IMR-90 (cell line): ENCODE measurements around the gene DLX3. TPM values are rescaled to one million over a fixed set of nuclear protein-coding genes. Genes with fewer than 3 reads are reported as not detected.

ENCODE experiments used
- ATAC-seq: fragments of 200-7000 bp; cut with Tn5 transposase; 2 replicates; pipeline ENCODE4 v1.9.1; 2020; ENCODE audit warnings: low read depth, mild to moderate bottlenecking, moderate library complexity
- BruUV-seq: library from RNA; stranded (reverse); fragments of 400-500 nt; replicated peaks from 2 replicates; lab custom pipeline; 2021; lab: Mats Ljungman, UMichigan
- CTCF ChIA-PET: fragments of 300-600 bp; formaldehyde crosslinking; extraction: SDS; loops from one replicate; lab custom pipeline; 2021; ENCODE audit warnings: antibody characterized with exemption; lab: Yijun Ruan, JAX
- POLR2A ChIA-PET: fragments of 300-600 bp; sonication (Branson Sonifier 250); formaldehyde crosslinking; loops from one replicate; lab custom pipeline; 2022; ENCODE audit warnings: antibody characterized with exemption; ENCODE audit not compliant: unreplicated experiment; lab: Charles Lee
- DNase-seq: peaks from one replicate; pipeline ENCODE4 v3.0.0; 2013
- H2AFZ ChIP-seq: replicated peaks from 2 replicates; pipeline ENCODE3; 2013; ENCODE audit warnings: low read length, mild to moderate bottlenecking; ENCODE audit not compliant: poor library complexity
- H2AK5ac ChIP-seq: 2 replicates; pipeline ENCODE4 v1.6.1; 2013; ENCODE audit warnings: low read depth, low read length, inconsistent platforms
- H2AK9ac ChIP-seq: replicated peaks from 2 replicates; pipeline ENCODE3; 2013; ENCODE audit warnings: mild to moderate bottlenecking, low read depth, low read length, moderate library complexity; ENCODE audit not compliant: poor library complexity
- H2BK120ac ChIP-seq: 2 replicates; pipeline ENCODE4 v1.6.1; 2013; ENCODE audit warnings: low read depth, low read length, inconsistent platforms
- H2BK15ac ChIP-seq: 3 replicates; pipeline ENCODE4 v1.6.1; 2013; ENCODE audit warnings: low read depth, low read length, inconsistent platforms
- H2BK20ac ChIP-seq: 2 replicates; pipeline ENCODE4 v1.6.1; 2013; ENCODE audit warnings: low read depth, mild to moderate bottlenecking, inconsistent platforms, low read length, moderate library complexity
- H2BK5ac ChIP-seq: 2 replicates; pipeline ENCODE4 v1.6.1; 2013; ENCODE audit warnings: mild to moderate bottlenecking, low read depth, low read length, inconsistent platforms; ENCODE audit not compliant: poor library complexity, severe bottlenecking
- H3K14ac ChIP-seq: replicated peaks from 2 replicates; pipeline ENCODE4 v1.6.1; 2013; ENCODE audit warnings: low read depth, low read length, inconsistent platforms
- H3K18ac ChIP-seq: 2 replicates; pipeline ENCODE4 v1.6.1; 2013; ENCODE audit warnings: low read depth, low read length, control low read depth
- H3K23ac ChIP-seq: 2 replicates; pipeline ENCODE4 v1.6.1; 2013; ENCODE audit warnings: low read depth, low read length, inconsistent platforms
- H3K27ac ChIP-seq: 2 replicates; pipeline ENCODE4 v1.5.1; 2013; ENCODE audit warnings: mild to moderate bottlenecking, control low read depth, low read length; ENCODE audit not compliant: insufficient read depth
- H3K27me3 ChIP-seq: 2 replicates; pipeline ENCODE4 v1.6.1; 2013; ENCODE audit warnings: low read length; ENCODE audit not compliant: control insufficient read depth, insufficient read depth
- H3K36me3 ChIP-seq: 2 replicates; pipeline ENCODE4 v1.6.1; 2013; ENCODE audit warnings: low read length, mixed read lengths; ENCODE audit not compliant: control insufficient read depth, insufficient read depth
- H3K4ac ChIP-seq: 2 replicates; pipeline ENCODE4 v1.6.1; 2013; ENCODE audit warnings: low read depth, low read length, inconsistent platforms
- H3K4me1 ChIP-seq: 2 replicates; pipeline ENCODE4 v1.6.1; 2013; ENCODE audit warnings: low read length, mixed read lengths; ENCODE audit not compliant: control insufficient read depth, insufficient read depth
- H3K4me2 ChIP-seq: 2 replicates; pipeline ENCODE4 v1.6.1; 2013; ENCODE audit warnings: low read depth, mild to moderate bottlenecking, control low read depth, low read length, moderate library complexity
- H3K4me3 ChIP-seq: 2 replicates; pipeline ENCODE4 v1.5.1; 2013; ENCODE audit warnings: low read depth, mild to moderate bottlenecking, control low read depth, low read length, moderate library complexity; ENCODE audit not compliant: insufficient read depth
- H3K56ac ChIP-seq: 2 replicates; pipeline ENCODE4 v1.6.1; 2013; ENCODE audit warnings: low read length, inconsistent platforms; ENCODE audit not compliant: insufficient read depth; ENCODE audit errors: extremely low read depth
- H3K79me1 ChIP-seq, 2 experiments: 2 replicates each; pipeline ENCODE4 v1.6.1; 2013; ENCODE audit warnings: low read length in 2 of 2, inconsistent platforms in 1 of 2, low read depth in 1 of 2
- H3K9ac ChIP-seq: 2 replicates; pipeline ENCODE4 v1.6.1; 2013; ENCODE audit warnings: low read depth, low read length, control low read depth
- H3K9me1 ChIP-seq: 2 replicates; pipeline ENCODE4 v1.6.1; 2013; ENCODE audit warnings: low read length, inconsistent platforms; ENCODE audit not compliant: insufficient read depth
- H3K9me3 ChIP-seq: 2 replicates; pipeline ENCODE4 v1.6.1; 2013; ENCODE audit warnings: low read length; ENCODE audit not compliant: control insufficient read depth, insufficient read depth
- H4K20me1 ChIP-seq: 2 replicates; pipeline ENCODE4 v1.6.1; 2013; ENCODE audit warnings: low read length, inconsistent platforms; ENCODE audit not compliant: insufficient read depth
- H4K5ac ChIP-seq: 2 replicates; pipeline ENCODE4 v1.6.1; 2013; ENCODE audit warnings: mild to moderate bottlenecking, low read depth, low read length, control low read depth
- H4K8ac ChIP-seq, 2 experiments: 2 replicates each; pipeline ENCODE4 v1.6.1; 2013; ENCODE audit warnings: low read depth in 2 of 2, low read length in 2 of 2, control low read depth in 1 of 2, inconsistent platforms in 1 of 2
- H4K91ac ChIP-seq: 2 replicates; pipeline ENCODE4 v1.6.1; 2013; ENCODE audit warnings: low read depth, low read length, inconsistent platforms; ENCODE audit not compliant: insufficient read depth
- CEBPB ChIP-seq: IDR thresholded peaks from 2 replicates; pipeline ENCODE4 v1.6.1; 2012; ENCODE audit warnings: low read depth, low read length, improper control_type of control experiment
- POLR2A ChIP-seq: IDR thresholded peaks from 2 replicates; pipeline ENCODE4 v1.6.1; 2012; ENCODE audit warnings: mild to moderate bottlenecking, low read depth, low read length
- WGBS, 2 experiments: methylation state at CpG; one replicate each; pipeline versions ENCODE4 v1.1.5 to v1.1.7; 2013; ENCODE audit warnings: missing lambda C conversion rate in 2 of 2; ENCODE audit not compliant: insufficient read length in 1 of 2; ENCODE audit errors: extremely low coverage in 2 of 2; 5-methylcytosine and 5-hydroxymethylcytosine counted together
- dilution Hi-C: fragments of 300-500 bp; cut with HindIII; formaldehyde crosslinking; loops from one replicate; pipeline ENCODE4 v1.14.3; 2018; ENCODE audit warnings: low sequenced_read_pairs; ENCODE audit not compliant: unreplicated experiment
- in situ Hi-C: fragments of 300-500 bp; cut with MboI; formaldehyde crosslinking; loops from 3 replicates; pipeline ENCODE4 v1.14.3; 2019; ENCODE audit warnings: low sequenced_read_pairs, inconsistent platforms, mixed read lengths
- intact Hi-C: fragments of 100-400 bp; cut with micrococcal nuclease; formaldehyde crosslinking; loops from 2 replicates; pipeline ENCODE4 v1.10.0; 2022
- polyA plus RNA-seq, 3 experiments: library from polyadenylated mRNA; depleted of rRNA; stranded (reverse); fragments of >200 nt; gene quantifications; 2 replicates each; pipeline ENCODE4 v1.2.3, GENCODE V29; 2012; ENCODE audit warnings: low replicate concordance in 1 of 3
- total RNA-seq: library from RNA; depleted of rRNA; stranded (reverse); fragments of >200 nt; gene quantifications from 2 replicates; pipeline ENCODE4 v1.2.3, GENCODE V29; 2012

DLX3 gene
- total and polyA plus RNA-seq, 2 of the 4 experiments (the other 2 are of a cell fraction) = not detected

- BruUV-seq = no TSS peak
- Histone ChIP-seq H3K56ac (no peak overlapping the region; the same call in 1 of the 2 replicates), H3K27ac (no peak overlapping the region), H3K79me1 (peaks cover 0 to 7% of the 10 kb centered on the region in 2 experiments; a peak in 1 of 4 replicates), H4K91ac (peak overlapping the region; percentile 63), H2BK120ac (peak overlapping the region; percentile 89), H2AK5ac (peak overlapping the region; percentile 62), H3K27me3 (no peaks in the 10 kb centered on the region), H3K18ac (peak overlapping the region; percentile 45; the same call in 1 of the 2 replicates), H3K9ac (no peak overlapping the region), H2BK5ac (peak overlapping the region; percentile 1), H4K8ac (peak overlapping the region in 1 of 2 experiments; percentile 53; a peak in 1 of 4 replicates), H3K9me1 (peaks cover 20% of the 10 kb centered on the region), H2AK9ac (peak overlapping the region; percentile 15), H3K4me2 (no peak overlapping the region), H3K4me1 (peaks cover 38% of the 10 kb centered on the region), H3K9me3 (no peaks in the 10 kb centered on the region), H4K20me1 (no peaks in the 10 kb centered on the region), H2BK20ac (peak overlapping the region; percentile 79), H4K5ac (no peak overlapping the region), H2AFZ (peak overlapping the region; percentile 9), H3K36me3 (no peaks in the 10 kb centered on the region), H3K23ac (peak overlapping the region; percentile 65; the same call in 1 of the 2 replicates), H3K14ac (peak overlapping the region; percentile 73), H2BK15ac (peak overlapping the region; percentile 41; the same call in 1 of the 3 replicates), H3K4me3 (no peak overlapping the region), H3K4ac (peak overlapping the region; percentile 80)
- ChIA-PET CTCF (interaction anchor here (0.6 to 1.3 kb wide), 2 partner anchors 59 to 60 kb away, joined by 3 to 4 read pairs; no protein-coding TSS in a partner anchor), POLR2A (no interaction called here)
- in situ Hi-C loops = no loop called here
- dilution Hi-C loops = no loop called here
- DNase-seq = no peak
- intact Hi-C loops = loop anchor here (10.0 kb wide), 1 partner anchor 270 kb away; no protein-coding TSS in a partner anchor
- no CpG with 5 or more reads among the region's 16 CpGs for WGBS, 2 experiments
- no peak for ATAC-seq
- no peak for TF ChIP-seq POLR2A
- 0 out of 2 replicates have a peak, but pooled peaks have one; percentile 21 for TF ChIP-seq CEBPB
Observed at GRCh38 chr17:50034498-50035364, 39.7 kb upstream of the DLX3 start.
